ENCODE results near the gene PCGF2. TPM values are rescaled to one million over a fixed set of nuclear protein-coding genes. Genes with fewer than 3 reads are reported as not detected.

Gene PCGF2
- total and polyA plus RNA-seq, 9 of the 15 experiments (the other 6 are each of a cell fraction or from before 2014, with no cell fraction given) = 1.3 to 33.4 (median 7.0) TPM

GRCh38 chr17:38752308-38753070, 4.4 kb upstream of the PCGF2 start, which contains the start of gene PSMB3 (continued):
- TF ChIP-seq ASH1L (IDR thresholded peaks at IDR 0.05; ENCODE audit: borderline replicate concordance, low read depth, partially characterized antibody) (peak; percentile 96), TEAD1 (CRISPR knock-in tag; IDR thresholded peaks at IDR 0.05) (0 out of 4 replicates have a peak, but pooled peaks of 1 of the 2 experiments have one; percentile 35), ZNF445 (CRISPR knock-in tag; IDR thresholded peaks at IDR 0.05; ENCODE audit: low read depth) (no peak), ZNF134 (CRISPR knock-in tag; conservative IDR thresholded peaks at IDR 0.05) (no peak), GABPB1 (CRISPR knock-in tag; IDR thresholded peaks at IDR 0.05) (peak; percentile 62), MXD1 (CRISPR knock-in tag; IDR thresholded peaks at IDR 0.05; ENCODE audit: borderline replicate concordance, poor library complexity, severe bottlenecking) (peak; percentile 84), MBD2 (IDR thresholded peaks at IDR 0.05; ENCODE audit: borderline replicate concordance, low read depth) (peak; percentile 98), KLF1 (tag; IDR thresholded peaks at IDR 0.05) (no peak), ZNF174 (CRISPR knock-in tag; IDR thresholded peaks at IDR 0.05) (no peak), GATAD2B (IDR thresholded peaks at IDR 0.05; ENCODE audit: borderline replicate concordance) (no peak), HBP1 (CRISPR knock-in tag; IDR thresholded peaks at IDR 0.05) (peak; percentile 95; the same call in 1 of the 2 replicates), ZBTB12 (CRISPR knock-in tag; IDR thresholded peaks at IDR 0.05) (0 out of 2 replicates have a peak, but pooled peaks have one; percentile 11), ELF2 (CRISPR knock-in tag; IDR thresholded peaks at IDR 0.05) (peak; percentile 96), NR2C2 (CRISPR knock-in tag; IDR thresholded peaks at IDR 0.05) (peak; percentile 71), NR2C2 (tag; IDR thresholded peaks at IDR 0.05) (peak; percentile 93), ETS1 (conservative IDR thresholded peaks at IDR 0.05; ENCODE audit: control insufficient read depth, low read depth, low read length) (peak; percentile 69; the same call in 1 of the 2 replicates), PPARD (CRISPR knock-in tag; IDR thresholded peaks at IDR 0.05) (no peak), ELF1 (tag; IDR thresholded peaks at IDR 0.05) (peak; percentile 96), CBX3 (IDR thresholded peaks at IDR 0.05; ENCODE audit: borderline replicate concordance in 1 of 2, low read length in 2 of 2) (no peak; a peak in 1 of 3 replicates), TRIM25 (IDR thresholded peaks at IDR 0.05; ENCODE audit: borderline replicate concordance) (no peak)

Data from K562 (cell line).